ACHN (cell line): ENCODE data around the gene ELOVL5.
"Not testable (repeated sequence)": the region's sequence is repeated elsewhere in the genome, so short reads cannot be mapped to it uniquely, and the experiment has no call there.

ENCODE experiments used
- DNase-seq: peaks from one replicate; pipeline ENCODE4 v3.0.0-alpha.2; 2015
- in situ Hi-C: cut with HindIII; loops from 2 replicates; pipeline ENCODE4 v1.10.0; 2017; ENCODE audit warnings: low sequenced_read_pairs, low pct_ligation_motif_present, low pct_unique_long_range_greater_than_20kb

Gene ELOVL5

DNA sequence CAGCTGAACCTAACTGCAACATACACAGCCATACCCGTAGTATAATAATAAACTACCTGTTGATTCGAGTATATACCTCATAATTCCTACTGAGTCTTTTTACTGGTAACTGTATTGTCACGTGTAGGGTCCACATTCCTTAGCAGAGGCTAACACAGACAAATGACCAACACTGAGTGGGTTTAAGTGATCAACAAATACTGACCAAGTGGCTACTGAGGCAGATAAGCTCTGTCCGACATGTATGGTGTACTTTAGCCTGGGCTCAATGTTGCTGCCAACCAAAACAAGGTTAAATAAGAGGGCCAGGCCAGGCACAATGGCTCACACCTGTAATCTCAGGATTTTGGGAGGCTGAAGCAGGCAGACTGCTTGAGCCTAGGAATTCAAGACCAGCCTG is 12.7 kb downstream of the ELOVL5 start:
- no peak for DNase-seq
- in situ Hi-C loops = no loop called here

DNA sequence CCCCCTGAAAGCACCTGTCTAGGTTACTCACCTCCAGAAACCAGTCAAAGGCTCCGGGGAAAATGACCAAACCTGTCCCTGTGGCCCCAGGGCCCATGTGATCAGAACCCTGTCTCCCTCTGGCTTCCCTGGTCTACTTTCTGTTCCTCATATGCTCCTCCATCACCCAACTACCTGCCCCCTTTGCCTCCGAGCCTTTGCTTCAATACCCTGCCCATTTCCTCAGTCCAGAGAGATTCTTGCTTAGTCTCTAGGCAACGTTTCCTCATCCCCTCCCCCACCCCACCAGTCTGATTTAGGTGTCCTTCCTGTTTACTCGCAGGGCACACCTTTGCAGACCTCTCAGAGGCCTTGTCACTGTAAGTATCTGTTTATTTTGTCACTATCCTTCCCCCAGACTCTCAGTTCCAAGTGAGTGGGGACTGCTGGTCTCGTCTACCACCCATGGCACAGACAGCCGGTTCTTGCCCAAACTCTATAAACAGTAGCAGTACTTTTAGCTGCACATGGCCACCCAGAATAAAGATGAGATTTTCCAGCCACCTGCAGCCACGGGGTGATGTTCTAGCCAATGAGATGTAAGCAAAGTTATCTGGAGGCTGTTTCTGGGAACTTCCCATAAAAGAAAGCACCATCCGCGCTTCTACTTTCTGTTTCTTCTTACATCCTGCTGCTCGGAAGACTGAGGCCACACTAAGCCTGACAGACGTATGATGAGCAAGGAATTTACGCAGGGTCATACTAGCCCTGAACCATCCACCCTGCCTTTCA is 13.3 kb downstream of the ELOVL5 start:
- no peak for DNase-seq

GRCh38 chr6:53333439-53334408 is 15.0 kb downstream of the ELOVL5 start:
- in situ Hi-C loops = no loop called here
- DNase-seq = no peak

More for the DNA sequence above, 13.3 kb downstream of the ELOVL5 start:
- in situ Hi-C loops = no loop called here

GRCh38 chr6:53331678-53332077 is 17.1 kb downstream of the ELOVL5 start:
- in situ Hi-C loops = no loop called here
- DNase-seq = no peak

- DNase-seq = no peak
- in situ Hi-C loops = no loop called here
Observed at GRCh38 chr6:53330137-53330536, 18.6 kb downstream of the ELOVL5 start.

DNA sequence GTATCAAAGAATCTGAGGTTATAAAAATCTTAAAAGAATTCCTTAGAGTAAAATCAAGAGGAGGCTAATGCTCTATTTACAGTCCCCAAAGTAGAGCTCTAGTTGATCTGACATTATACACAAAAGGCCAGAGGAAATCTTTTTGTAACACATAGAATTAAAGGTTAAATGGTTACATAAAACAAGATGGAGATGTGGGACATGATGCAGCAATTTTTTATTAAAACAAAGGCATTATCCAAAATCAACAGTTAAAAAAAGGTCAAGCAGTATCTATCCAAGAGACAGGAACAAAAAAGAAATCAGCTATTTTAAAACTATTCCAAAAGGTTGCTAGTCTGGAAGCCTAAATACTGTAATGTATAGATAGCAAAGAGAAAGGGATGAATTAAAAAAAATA is 20.4 kb downstream of the ELOVL5 start:
- in situ Hi-C loops = no loop called here
- no peak for DNase-seq

DNA sequence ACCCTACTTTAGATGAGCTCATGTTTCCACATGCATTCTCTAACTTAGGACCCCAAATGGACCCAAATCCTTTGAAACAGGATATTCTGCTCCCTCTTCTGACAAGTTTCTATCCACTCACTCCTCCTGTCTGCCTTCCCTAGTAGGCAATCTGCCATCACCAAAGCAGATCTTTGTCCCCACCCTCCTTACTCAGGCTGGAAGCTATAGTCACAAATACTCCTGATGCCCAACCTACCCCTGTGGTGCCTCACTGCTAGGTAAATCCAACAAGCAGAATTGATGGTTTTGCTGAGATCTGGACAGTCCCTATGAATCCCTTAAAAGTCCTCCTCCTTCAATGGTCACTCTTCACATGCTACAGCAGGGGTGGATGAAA is 21.7 kb downstream of the ELOVL5 start:
- in situ Hi-C loops = no loop called here

DNA sequence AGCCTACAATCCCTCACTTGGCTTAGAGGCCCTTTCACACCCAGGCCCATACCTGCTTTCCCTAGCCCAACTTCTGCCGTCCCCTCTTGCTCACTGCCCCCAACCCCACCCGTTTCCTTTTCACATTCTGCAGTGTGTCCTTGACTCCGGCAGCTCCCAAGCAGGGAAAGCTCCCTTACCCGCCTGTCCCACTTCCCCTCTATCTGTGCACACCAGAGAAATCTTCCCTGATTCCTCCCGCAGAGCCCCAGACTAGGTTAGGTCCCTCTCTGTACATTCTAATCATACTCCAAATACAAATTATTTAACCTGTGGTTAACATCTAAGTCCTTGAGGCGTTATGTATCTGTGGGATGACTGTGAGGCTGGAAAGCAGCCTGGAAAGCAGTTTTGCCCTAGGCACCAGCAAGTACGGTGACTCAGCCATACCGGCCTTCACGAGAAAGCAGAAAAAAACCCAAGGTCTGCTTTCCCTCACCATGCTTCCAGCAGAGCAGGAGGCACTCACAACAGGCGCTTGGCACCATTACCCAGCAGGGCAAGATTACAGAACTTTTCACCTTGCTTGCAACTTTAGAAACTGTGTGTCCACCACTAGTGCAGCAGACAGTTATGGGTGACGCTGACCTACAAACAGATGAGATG is 22.3 kb downstream of the ELOVL5 start:
- peak; percentile 92 for DNase-seq
- in situ Hi-C loops = no loop called here

More for the DNA sequence above, 21.7 kb downstream of the ELOVL5 start:
- DNase-seq = peak; percentile 17

DNA sequence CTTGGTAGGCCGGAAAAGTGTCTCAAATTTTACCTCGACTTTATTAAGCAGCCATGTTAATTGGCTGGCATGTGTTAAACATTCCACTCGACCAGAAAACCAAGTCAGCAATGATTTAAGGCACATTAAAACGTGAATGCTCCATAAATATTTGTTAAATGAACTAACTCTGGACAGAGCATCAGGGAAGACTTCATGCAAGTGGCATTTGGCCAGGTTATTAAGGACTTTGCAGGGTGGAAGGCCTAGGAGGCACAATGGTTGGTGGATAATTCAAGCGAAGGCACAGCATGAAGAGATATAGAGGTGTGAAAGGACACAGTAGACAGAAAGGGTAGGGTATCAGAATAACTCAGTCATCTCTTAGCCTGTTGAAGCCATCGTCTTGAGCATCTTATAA is 23.0 kb downstream of the ELOVL5 start:
- in situ Hi-C loops = no loop called here
- DNase-seq = no peak

GRCh38 chr6:53322188-53323029 is 26.3 kb downstream of the ELOVL5 start:
- no peak for DNase-seq
- in situ Hi-C loops = no loop called here

DNA sequence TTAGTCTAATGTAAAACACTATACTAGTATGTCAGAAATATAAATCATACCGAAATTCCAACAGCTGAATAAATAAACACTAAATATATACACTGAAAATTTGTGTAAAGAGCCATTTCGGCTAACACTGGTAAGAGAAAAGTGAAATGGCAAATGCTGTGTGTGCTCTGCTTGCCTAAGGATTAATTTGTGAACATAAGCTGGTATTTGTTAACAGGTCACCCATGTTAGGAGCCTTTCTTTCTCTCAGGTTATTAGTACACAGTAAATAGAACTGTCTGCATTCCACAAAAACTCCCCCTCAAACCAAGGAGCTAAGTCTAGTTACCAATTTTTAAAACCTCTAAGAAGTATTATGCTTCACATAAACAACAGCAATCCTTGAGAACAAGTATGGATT is 27.0 kb downstream of the ELOVL5 start:
- in situ Hi-C loops = no loop called here

GRCh38 chr6:53320964-53321363 is 27.8 kb downstream of the ELOVL5 start:
- in situ Hi-C loops = no loop called here
- DNase-seq = no peak

More for the DNA sequence above, 27.0 kb downstream of the ELOVL5 start:
- no peak for DNase-seq

- no peak for DNase-seq
- in situ Hi-C loops = no loop called here
Observed at GRCh38 chr6:53318429-53318828, 30.3 kb downstream of the ELOVL5 start.

DNA sequence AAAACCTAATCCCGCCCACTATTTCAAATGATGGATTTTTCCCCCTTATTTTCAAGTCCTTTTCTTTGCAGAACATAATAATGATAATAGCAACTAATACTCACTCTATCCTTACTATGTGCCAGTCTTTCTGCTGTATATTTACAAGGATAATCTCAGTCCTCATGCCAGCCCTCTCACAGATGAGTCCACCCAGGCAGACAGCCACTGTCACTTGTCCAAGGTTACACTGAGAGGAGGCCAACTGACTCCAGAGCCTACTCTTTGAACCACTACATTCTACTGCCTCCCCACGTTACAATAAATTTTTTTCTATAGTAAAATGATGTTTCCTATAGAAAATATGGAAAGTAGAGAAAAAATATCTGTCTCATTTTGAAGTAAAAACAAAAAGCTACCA is 30.9 kb downstream of the ELOVL5 start:
- no peak for DNase-seq
- in situ Hi-C loops = no loop called here

- in situ Hi-C loops, DNase-seq: not testable (repeated sequence)
Observed at GRCh38 chr6:53317299-53317698, 31.5 kb downstream of the ELOVL5 start.

DNA sequence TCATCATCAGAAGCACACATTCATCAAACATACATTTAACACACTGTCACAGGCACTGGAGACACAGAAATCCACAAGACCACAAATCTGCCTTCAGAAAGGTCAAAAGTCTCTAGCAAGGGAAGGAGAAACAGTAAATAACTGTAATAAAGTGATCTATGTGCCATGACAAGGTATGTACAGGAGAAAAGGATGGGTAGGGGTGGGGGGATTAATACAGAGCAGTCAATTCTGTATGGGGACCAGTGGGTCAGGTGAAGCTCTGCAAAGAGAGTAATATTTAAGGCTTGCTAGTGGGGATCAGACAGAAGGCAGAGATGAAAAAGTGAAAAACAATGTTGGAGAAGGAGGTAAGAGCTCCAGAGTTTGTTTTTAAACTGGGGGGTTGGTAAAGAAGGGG is 32.6 kb downstream of the ELOVL5 start:
- DNase-seq = no peak
- in situ Hi-C loops = no loop called here

- no peak for DNase-seq
- in situ Hi-C loops = no loop called here
Observed at GRCh38 chr6:53315086-53315724, 33.5 kb downstream of the ELOVL5 start.
